HepG2 (cell line): ENCODE data around the gene KMT2D. TPM values are rescaled to one million over a fixed set of nuclear protein-coding genes. Genes with fewer than 3 reads are reported as not detected.

ENCODE experiments used
- AGO2 ChIP-seq: fragments of 200-400 bp; formaldehyde crosslinking; optimal IDR thresholded peaks from 2 replicates; pipeline ENCODE3; 2017; ENCODE audit warnings: mild to moderate bottlenecking, low read depth, low read length, moderate library complexity
- CREM ChIP-seq, 2 experiments: sonication (generic) in 1 of 2; formaldehyde crosslinking in 1 of 2; IDR thresholded peaks; 2 replicates each; pipeline versions ENCODE4 v1.4.0 to v1.6.1; 2016 to 2020; ENCODE audit warnings: antibody characterized with exemption in 1 of 2, mild to moderate bottlenecking in 1 of 2, missing genetic modification reagents in 1 of 2
- ELF3 ChIP-seq: IDR thresholded peaks from 2 replicates; pipeline ENCODE4 v1.6.1; 2016; ENCODE audit warnings: missing genetic modification reagents, missing compliant biosample characterization
- FLYWCH1 ChIP-seq: sonication (generic); formaldehyde crosslinking; IDR thresholded peaks from 2 replicates; pipeline ENCODE4 v1.8.1; 2023; ENCODE audit warnings: mild to moderate bottlenecking, missing genetic modification reagents
- FOXO1 ChIP-seq: sonication (generic); formaldehyde crosslinking; IDR thresholded peaks from 2 replicates; pipeline ENCODE4 v1.4.0; 2020; ENCODE audit warnings: missing genetic modification reagents
- HES4 ChIP-seq: sonication (generic); formaldehyde crosslinking; IDR thresholded peaks from 2 replicates; pipeline ENCODE4 v1.9.0; 2021; ENCODE audit warnings: mild to moderate bottlenecking, missing genetic modification reagents, borderline replicate concordance
- HIVEP1 ChIP-seq: sonication (generic); formaldehyde crosslinking; IDR thresholded peaks from 2 replicates; pipeline ENCODE4 v1.4.0; 2020; ENCODE audit warnings: mild to moderate bottlenecking, missing genetic modification reagents
- HOXA3 ChIP-seq: sonication (generic); formaldehyde crosslinking; IDR thresholded peaks from 2 replicates; pipeline ENCODE4 v1.5.0; 2020; ENCODE audit warnings: missing genetic modification reagents
- KLF15 ChIP-seq: sonication (generic); formaldehyde crosslinking; IDR thresholded peaks from 2 replicates; pipeline ENCODE4 v1.8.1; 2023; ENCODE audit warnings: borderline replicate concordance, mild to moderate bottlenecking, inconsistent platforms, missing genetic modification reagents, mixed read lengths
- NFE2L1 ChIP-seq: sonication (generic); formaldehyde crosslinking; IDR thresholded peaks from 2 replicates; pipeline ENCODE4 v1.4.0; 2020; ENCODE audit warnings: missing genetic modification reagents, mild to moderate bottlenecking, borderline replicate concordance
- REPIN1 ChIP-seq: sonication (generic); formaldehyde crosslinking; IDR thresholded peaks from 2 replicates; pipeline ENCODE4 v1.8.0; 2022; ENCODE audit warnings: missing genetic modification reagents, low read depth, mild to moderate bottlenecking, borderline replicate concordance
- SIX4 ChIP-seq: sonication (generic); formaldehyde crosslinking; IDR thresholded peaks from 2 replicates; pipeline ENCODE4 v1.4.0; 2020; ENCODE audit warnings: missing genetic modification reagents
- ZFP90 ChIP-seq: sonication (generic); formaldehyde crosslinking; IDR thresholded peaks from 2 replicates; pipeline ENCODE4 v1.8.0; 2022; ENCODE audit warnings: missing genetic modification reagents, mild to moderate bottlenecking, inconsistent platforms, borderline replicate concordance
- ZNF225 ChIP-seq: sonication (generic); formaldehyde crosslinking; IDR thresholded peaks from 2 replicates; pipeline ENCODE4 v1.4.0; 2020; ENCODE audit warnings: mild to moderate bottlenecking, missing genetic modification reagents
- ZNF260 ChIP-seq: sonication (generic); formaldehyde crosslinking; IDR thresholded peaks from 2 replicates; pipeline ENCODE4 v1.4.0; 2020; ENCODE audit warnings: missing genetic modification reagents, low read depth, mild to moderate bottlenecking, borderline replicate concordance
- ZNF296 ChIP-seq: sonication (generic); formaldehyde crosslinking; conservative IDR thresholded peaks from 2 replicates; pipeline ENCODE4 v1.5.0; 2020; ENCODE audit warnings: mild to moderate bottlenecking, missing genetic modification reagents
- ZNF589 ChIP-seq: sonication (generic); formaldehyde crosslinking; conservative IDR thresholded peaks from 2 replicates; pipeline ENCODE4 v1.8.0; 2022; ENCODE audit warnings: mild to moderate bottlenecking, moderate library complexity, missing genetic modification reagents
- polyA plus RNA-seq, 8 experiments: library from polyadenylated mRNA; depleted of rRNA in 3 of 8; stranded (reverse) in 7 of 8; unstranded in 1 of 8; fragments of >200 nt; fragmentation: Illumina TruSeq in 4 of 8; extraction: Trizol in 4 of 8; gene quantifications; 2 replicates each; pipeline versions ENCODE4 v1.2.1 to v1.2.3, GENCODE V29; 2011 to 2016; ENCODE audit warnings: low read depth in 4 of 8, missing spikeins in 1 of 8, mixed read lengths in 1 of 8; ENCODE audit not compliant: insufficient read depth in 1 of 8
- total RNA-seq, 5 experiments: library from RNA; depleted of rRNA; stranded (reverse); fragments of >200 nt; fragmentation: Illumina TruSeq; extraction: Trizol; gene quantifications; 2 replicates each; pipeline ENCODE4 v1.2.3, GENCODE V29; 2016; ENCODE audit warnings: low read depth in 1 of 5
- TF ChIP-seq, protein P1 (sequence below): sonication (generic); formaldehyde crosslinking; IDR thresholded peaks from 2 replicates; pipeline ENCODE4 v1.4.0; 2020; ENCODE audit warnings: missing genetic modification reagents
- TF ChIP-seq, protein P2 (sequence below): sonication (generic); formaldehyde crosslinking; IDR thresholded peaks from 2 replicates; pipeline ENCODE4 v1.4.0; 2020; ENCODE audit warnings: missing genetic modification reagents
- TF ChIP-seq, protein P3 (sequence below): sonication (generic); formaldehyde crosslinking; conservative IDR thresholded peaks from 2 replicates; pipeline ENCODE4 v1.4.0; 2020; ENCODE audit warnings: missing genetic modification reagents
- TF ChIP-seq, protein P4 (sequence below): sonication (generic); formaldehyde crosslinking; IDR thresholded peaks from 2 replicates; pipeline ENCODE4 v1.5.1; 2020; ENCODE audit warnings: missing genetic modification reagents, mild to moderate bottlenecking, borderline replicate concordance

Gene KMT2D
- total and polyA plus RNA-seq, 2 of the 13 experiments (the other 11 are each of a cell fraction or from before 2014, with no cell fraction given), result 8.1 to 10.4 TPM

DNA sequence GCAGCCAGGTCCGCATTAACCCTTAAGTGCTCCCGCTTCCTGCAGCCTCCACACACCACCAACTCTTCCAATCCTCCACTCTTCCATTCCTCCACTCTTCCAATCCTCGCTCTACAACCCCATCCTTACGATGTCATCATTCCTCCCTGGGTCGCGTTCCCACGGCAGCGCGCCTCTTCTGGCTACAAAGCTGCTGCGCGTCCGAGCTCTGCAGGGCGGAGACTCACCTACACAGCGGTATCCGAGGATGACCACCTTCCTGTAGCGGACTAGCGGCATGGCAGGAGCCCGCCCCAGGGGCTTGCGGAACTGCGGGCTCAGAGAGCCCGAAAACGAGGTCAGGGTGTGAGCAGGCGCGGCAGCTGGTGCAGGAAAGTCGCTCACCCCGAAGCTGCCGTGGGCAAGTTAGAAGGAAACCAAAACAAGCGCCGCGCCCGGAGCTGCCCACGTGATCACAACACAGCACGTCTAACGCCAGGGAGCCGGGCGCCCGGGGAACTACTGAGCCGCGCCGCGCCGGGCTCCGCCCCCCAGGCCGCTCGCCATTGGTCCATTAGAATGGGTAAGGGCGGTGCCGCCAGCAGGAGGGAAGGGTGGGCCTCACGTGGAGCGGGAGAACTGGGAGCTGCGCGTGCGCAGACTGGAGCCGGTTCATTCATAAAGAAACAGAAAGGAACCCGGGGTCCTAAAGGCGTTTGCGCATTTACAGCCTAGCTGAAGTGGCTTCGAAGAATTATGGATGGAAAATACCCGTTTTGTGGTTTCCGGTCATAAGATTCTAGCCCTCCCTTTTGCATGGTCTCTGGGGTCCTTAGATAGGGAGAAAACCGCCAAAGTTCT is 9.1 kb upstream of the KMT2D start, which contains the start of gene RHEBL1 (continued):
- TF ChIP-seq, protein P1, sequence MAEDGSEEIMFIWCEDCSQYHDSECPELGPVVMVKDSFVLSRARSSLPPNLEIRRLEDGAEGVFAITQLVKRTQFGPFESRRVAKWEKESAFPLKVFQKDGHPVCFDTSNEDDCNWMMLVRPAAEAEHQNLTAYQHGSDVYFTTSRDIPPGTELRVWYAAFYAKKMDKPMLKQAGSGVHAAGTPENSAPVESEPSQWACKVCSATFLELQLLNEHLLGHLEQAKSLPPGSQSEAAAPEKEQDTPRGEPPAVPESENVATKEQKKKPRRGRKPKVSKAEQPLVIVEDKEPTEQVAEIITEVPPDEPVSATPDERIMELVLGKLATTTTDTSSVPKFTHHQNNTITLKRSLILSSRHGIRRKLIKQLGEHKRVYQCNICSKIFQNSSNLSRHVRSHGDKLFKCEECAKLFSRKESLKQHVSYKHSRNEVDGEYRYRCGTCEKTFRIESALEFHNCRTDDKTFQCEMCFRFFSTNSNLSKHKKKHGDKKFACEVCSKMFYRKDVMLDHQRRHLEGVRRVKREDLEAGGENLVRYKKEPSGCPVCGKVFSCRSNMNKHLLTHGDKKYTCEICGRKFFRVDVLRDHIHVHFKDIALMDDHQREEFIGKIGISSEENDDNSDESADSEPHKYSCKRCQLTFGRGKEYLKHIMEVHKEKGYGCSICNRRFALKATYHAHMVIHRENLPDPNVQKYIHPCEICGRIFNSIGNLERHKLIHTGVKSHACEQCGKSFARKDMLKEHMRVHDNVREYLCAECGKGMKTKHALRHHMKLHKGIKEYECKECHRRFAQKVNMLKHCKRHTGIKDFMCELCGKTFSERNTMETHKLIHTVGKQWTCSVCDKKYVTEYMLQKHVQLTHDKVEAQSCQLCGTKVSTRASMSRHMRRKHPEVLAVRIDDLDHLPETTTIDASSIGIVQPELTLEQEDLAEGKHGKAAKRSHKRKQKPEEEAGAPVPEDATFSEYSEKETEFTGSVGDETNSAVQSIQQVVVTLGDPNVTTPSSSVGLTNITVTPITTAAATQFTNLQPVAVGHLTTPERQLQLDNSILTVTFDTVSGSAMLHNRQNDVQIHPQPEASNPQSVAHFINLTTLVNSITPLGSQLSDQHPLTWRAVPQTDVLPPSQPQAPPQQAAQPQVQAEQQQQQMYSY (CRISPR knock-in tag), result no peak
- TF ChIP-seq ELF3 (CRISPR knock-in tag) (peak; percentile 51; the same call in 1 of the 2 replicates), FOXO1 (CRISPR knock-in tag) (no peak), ZNF589 (CRISPR knock-in tag) (no peak), FLYWCH1 (CRISPR knock-in tag) (no peak), SIX4 (CRISPR knock-in tag) (no peak), AGO2 (no peak), HES4 (CRISPR knock-in tag) (0 out of 2 replicates have a peak, but pooled peaks have one; percentile 62), ZNF260 (CRISPR knock-in tag) (no peak), HIVEP1 (peak; percentile 28; the same call in 1 of the 2 replicates), ZNF296 (CRISPR knock-in tag) (no peak), ZNF225 (CRISPR knock-in tag) (0 out of 2 replicates have a peak, but pooled peaks have one; percentile 22), ZFP90 (CRISPR knock-in tag) (peak; percentile 57; the same call in 1 of the 2 replicates), HOXA3 (CRISPR knock-in tag) (0 out of 2 replicates have a peak, but pooled peaks have one; percentile 46), NFE2L1 (CRISPR knock-in tag) (no peak), CREM (IDR thresholded peaks at IDR 0.05) (no peak; the same call in 1 of the 2 replicates), CREM (CRISPR knock-in tag; IDR thresholded peaks at IDR 0.05) (no peak), REPIN1 (CRISPR knock-in tag) (no peak), KLF15 (CRISPR knock-in tag) (no peak; the same call in 1 of the 2 replicates)
- TF ChIP-seq, protein P2, sequence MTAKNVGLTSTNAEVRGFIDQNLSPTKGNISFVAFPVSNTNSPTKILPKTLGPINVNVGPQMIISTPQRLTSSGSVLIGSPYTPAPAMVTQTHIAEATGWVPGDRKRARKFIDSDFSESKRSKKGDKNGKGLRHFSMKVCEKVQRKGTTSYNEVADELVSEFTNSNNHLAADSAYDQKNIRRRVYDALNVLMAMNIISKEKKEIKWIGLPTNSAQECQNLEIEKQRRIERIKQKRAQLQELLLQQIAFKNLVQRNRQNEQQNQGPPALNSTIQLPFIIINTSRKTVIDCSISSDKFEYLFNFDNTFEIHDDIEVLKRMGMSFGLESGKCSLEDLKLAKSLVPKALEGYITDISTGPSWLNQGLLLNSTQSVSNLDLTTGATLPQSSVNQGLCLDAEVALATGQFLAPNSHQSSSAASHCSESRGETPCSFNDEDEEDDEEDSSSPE, result peak; percentile 94
- TF ChIP-seq, protein P3, sequence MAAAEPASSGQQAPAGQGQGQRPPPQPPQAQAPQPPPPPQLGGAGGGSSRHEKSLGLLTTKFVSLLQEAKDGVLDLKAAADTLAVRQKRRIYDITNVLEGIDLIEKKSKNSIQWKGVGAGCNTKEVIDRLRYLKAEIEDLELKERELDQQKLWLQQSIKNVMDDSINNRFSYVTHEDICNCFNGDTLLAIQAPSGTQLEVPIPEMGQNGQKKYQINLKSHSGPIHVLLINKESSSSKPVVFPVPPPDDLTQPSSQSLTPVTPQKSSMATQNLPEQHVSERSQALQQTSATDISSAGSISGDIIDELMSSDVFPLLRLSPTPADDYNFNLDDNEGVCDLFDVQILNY, result peak; percentile 66
- TF ChIP-seq, protein P4, sequence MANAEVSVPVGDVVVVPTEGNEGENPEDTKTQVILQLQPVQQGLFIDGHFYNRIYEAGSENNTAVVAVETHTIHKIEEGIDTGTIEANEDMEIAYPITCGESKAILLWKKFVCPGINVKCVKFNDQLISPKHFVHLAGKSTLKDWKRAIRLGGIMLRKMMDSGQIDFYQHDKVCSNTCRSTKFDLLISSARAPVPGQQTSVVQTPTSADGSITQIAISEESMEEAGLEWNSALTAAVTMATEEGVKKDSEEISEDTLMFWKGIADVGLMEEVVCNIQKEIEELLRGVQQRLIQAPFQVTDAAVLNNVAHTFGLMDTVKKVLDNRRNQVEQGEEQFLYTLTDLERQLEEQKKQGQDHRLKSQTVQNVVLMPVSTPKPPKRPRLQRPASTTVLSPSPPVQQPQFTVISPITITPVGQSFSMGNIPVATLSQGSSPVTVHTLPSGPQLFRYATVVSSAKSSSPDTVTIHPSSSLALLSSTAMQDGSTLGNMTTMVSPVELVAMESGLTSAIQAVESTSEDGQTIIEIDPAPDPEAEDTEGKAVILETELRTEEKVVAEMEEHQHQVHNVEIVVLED (CRISPR knock-in tag), result peak; percentile 82; the same call in 1 of the 2 replicates
